ENCODE data around the gene CNTNAP5.

The CNTNAP5 gene

GRCh38 chr2:124186801-124187200 is 161.7 kb downstream of the CNTNAP5 start:
- ChIA-PET POLR2A (no interaction called here), CTCF (interaction anchor here (0.6 kb wide), 1 partner anchor 271 kb away, joined by 3 read pairs; no protein-coding TSS in a partner anchor)
- TF ChIP-seq PKNOX1 (IDR thresholded peaks at IDR 0.05) (no peak), CTBP1 (IDR thresholded peaks at IDR 0.05; ENCODE audit: borderline replicate concordance) (no peak), TARDBP (IDR thresholded peaks at IDR 0.05) (no peak), FOXA1 (IDR thresholded peaks at IDR 0.05) (no peak), SP1 (IDR thresholded peaks at IDR 0.05) (no peak), ARNT (IDR thresholded peaks at IDR 0.05) (no peak), FOXK2 (IDR thresholded peaks at IDR 0.05) (no peak), NFRKB (IDR thresholded peaks at IDR 0.05) (no peak), FOXM1 (IDR thresholded peaks at IDR 0.05; ENCODE audit: borderline replicate concordance) (no peak), BHLHE40 (IDR thresholded peaks at IDR 0.05; ENCODE audit: borderline replicate concordance) (no peak), LEF1 (IDR thresholded peaks at IDR 0.05; ENCODE audit: borderline replicate concordance) (no peak), ZNF384 (IDR thresholded peaks at IDR 0.05) (no peak), ELF4 (IDR thresholded peaks at IDR 0.05) (no peak), L3MBTL2 (conservative IDR thresholded peaks at IDR 0.05) (no peak), SUZ12 (IDR thresholded peaks at IDR 0.05) (no peak), HDGF (IDR thresholded peaks at IDR 0.05; ENCODE audit: borderline replicate concordance) (no peak)
- no peak for DNase-seq (ENCODE audit: extremely low spot score)

- ChIA-PET CTCF (no interaction called here), POLR2A (no interaction called here)
- no peak for DNase-seq (ENCODE audit: extremely low spot score)
- TF ChIP-seq ARNT (IDR thresholded peaks at IDR 0.05) = no peak
- TF ChIP-seq FOXA1 (IDR thresholded peaks at IDR 0.05) = no peak
Measured at GRCh38 chr2:124187948-124188347, 162.9 kb downstream of the CNTNAP5 start.

- ChIA-PET POLR2A (no interaction called here), CTCF (no interaction called here)
Measured at GRCh38 chr2:124193706-124194105, 168.6 kb downstream of the CNTNAP5 start.

GRCh38 chr2:124201713-124202112 is 176.6 kb downstream of the CNTNAP5 start:
- CTCF ChIA-PET = no interaction called here
- TF ChIP-seq ARNT (IDR thresholded peaks at IDR 0.05) = no peak
- DNase-seq (ENCODE audit: extremely low spot score) = no peak
- POLR2A ChIA-PET = no interaction called here

More at GRCh38 chr2:124193706-124194105, 168.6 kb downstream of the CNTNAP5 start:
- no peak for TF ChIP-seq SUZ12 (IDR thresholded peaks at IDR 0.05)
- no peak for TF ChIP-seq NFRKB (IDR thresholded peaks at IDR 0.05)
- no peak for TF ChIP-seq FOXK2 (IDR thresholded peaks at IDR 0.05)
- TF ChIP-seq ARNT (IDR thresholded peaks at IDR 0.05) = no peak
- no peak for TF ChIP-seq TARDBP (IDR thresholded peaks at IDR 0.05)
- no peak for TF ChIP-seq SP1 (IDR thresholded peaks at IDR 0.05)
- TF ChIP-seq ZNF384 (IDR thresholded peaks at IDR 0.05) = no peak
- no peak for TF ChIP-seq L3MBTL2 (conservative IDR thresholded peaks at IDR 0.05)
- TF ChIP-seq BHLHE40 (IDR thresholded peaks at IDR 0.05; ENCODE audit: borderline replicate concordance) = no peak
- no peak for TF ChIP-seq FOXM1 (IDR thresholded peaks at IDR 0.05; ENCODE audit: borderline replicate concordance)
- no peak for TF ChIP-seq CTBP1 (IDR thresholded peaks at IDR 0.05; ENCODE audit: borderline replicate concordance)
- no peak for TF ChIP-seq ELF4 (IDR thresholded peaks at IDR 0.05)
- no peak for DNase-seq (ENCODE audit: extremely low spot score)

- DNase-seq (ENCODE audit: extremely low spot score) = no peak
- CTCF ChIA-PET = no interaction called here
Measured at GRCh38 chr2:124209441-124209840, 184.4 kb downstream of the CNTNAP5 start.

GRCh38 chr2:124211461-124211860 is 186.4 kb downstream of the CNTNAP5 start:
- ChIA-PET POLR2A (no interaction called here), CTCF (no interaction called here)
- no peak for TF ChIP-seq L3MBTL2 (conservative IDR thresholded peaks at IDR 0.05)
- TF ChIP-seq BHLHE40 (IDR thresholded peaks at IDR 0.05; ENCODE audit: borderline replicate concordance) = no peak
- no peak for TF ChIP-seq FOXM1 (IDR thresholded peaks at IDR 0.05; ENCODE audit: borderline replicate concordance)
- no peak for TF ChIP-seq NFRKB (IDR thresholded peaks at IDR 0.05)
- no peak for TF ChIP-seq FOXA1 (IDR thresholded peaks at IDR 0.05)
- TF ChIP-seq CTBP1 (IDR thresholded peaks at IDR 0.05; ENCODE audit: borderline replicate concordance) = no peak
- no peak for TF ChIP-seq SP1 (IDR thresholded peaks at IDR 0.05)
- no peak for TF ChIP-seq FOXK2 (IDR thresholded peaks at IDR 0.05)
- TF ChIP-seq ZNF384 (IDR thresholded peaks at IDR 0.05) = no peak
- TF ChIP-seq HDGF (IDR thresholded peaks at IDR 0.05; ENCODE audit: borderline replicate concordance) = no peak
- no peak for TF ChIP-seq ELF4 (IDR thresholded peaks at IDR 0.05)
- no peak for TF ChIP-seq ARNT (IDR thresholded peaks at IDR 0.05)
- no peak for TF ChIP-seq LEF1 (IDR thresholded peaks at IDR 0.05; ENCODE audit: borderline replicate concordance)
- no peak for TF ChIP-seq TARDBP (IDR thresholded peaks at IDR 0.05)
- no peak for TF ChIP-seq SUZ12 (IDR thresholded peaks at IDR 0.05)
- no peak for TF ChIP-seq PKNOX1 (IDR thresholded peaks at IDR 0.05)
- DNase-seq (ENCODE audit: extremely low spot score) = no peak

More at GRCh38 chr2:124209441-124209840, 184.4 kb downstream of the CNTNAP5 start:
- no peak for TF ChIP-seq FOXM1 (IDR thresholded peaks at IDR 0.05; ENCODE audit: borderline replicate concordance)
- TF ChIP-seq CTBP1 (IDR thresholded peaks at IDR 0.05; ENCODE audit: borderline replicate concordance) = no peak
- TF ChIP-seq ARNT (IDR thresholded peaks at IDR 0.05) = no peak
- TF ChIP-seq TARDBP (IDR thresholded peaks at IDR 0.05) = no peak
- TF ChIP-seq LEF1 (IDR thresholded peaks at IDR 0.05; ENCODE audit: borderline replicate concordance) = no peak
- no peak for TF ChIP-seq ZNF384 (IDR thresholded peaks at IDR 0.05)
- no peak for TF ChIP-seq ELF4 (IDR thresholded peaks at IDR 0.05)
- no peak for TF ChIP-seq FOXK2 (IDR thresholded peaks at IDR 0.05)
- no peak for TF ChIP-seq HDGF (IDR thresholded peaks at IDR 0.05; ENCODE audit: borderline replicate concordance)
- TF ChIP-seq FOXA1 (IDR thresholded peaks at IDR 0.05) = no peak
- no peak for TF ChIP-seq PKNOX1 (IDR thresholded peaks at IDR 0.05)
- TF ChIP-seq SUZ12 (IDR thresholded peaks at IDR 0.05) = no peak
- no peak for TF ChIP-seq L3MBTL2 (conservative IDR thresholded peaks at IDR 0.05)
- POLR2A ChIA-PET = no interaction called here

Measured in HEK293T (cell line).